Measurements from ENCODE around the gene DLGAP1.

GRCh38 chr18:3892152-3892551 is 563.0 kb downstream of the DLGAP1 start:
- TF ChIP-seq CTCF (IDR thresholded peaks at IDR 0.05; ENCODE audit: low read depth, low read length, missing input control) (no peak), SP1 (IDR thresholded peaks at IDR 0.05) (no peak), MAX (IDR thresholded peaks at IDR 0.05) (no peak), TAF1 (conservative IDR thresholded peaks at IDR 0.05) (no peak), GABPA (IDR thresholded peaks at IDR 0.05 in 1 of 2, conservative IDR thresholded peaks at IDR 0.05 in 1 of 2) (no peak), ZBTB33 (IDR thresholded peaks at IDR 0.05) (no peak), YY1 (IDR thresholded peaks at IDR 0.05) (no peak), REST (IDR thresholded peaks at IDR 0.05) (no peak), RAD21 (IDR thresholded peaks at IDR 0.05) (no peak), EGR1 (IDR thresholded peaks at IDR 0.05; ENCODE audit: low read depth in 2 of 2) (no peak), HNF4A (conservative IDR thresholded peaks at IDR 0.05) (no peak), FOXA1 (IDR thresholded peaks at IDR 0.05) (no peak)

Data from liver (tissue), 3 donors.